GM21360 (cell line): ENCODE measurements around the gene ACOT7.
"Not testable (repeated sequence)": the region's sequence is repeated elsewhere in the genome, so short reads cannot be mapped to it uniquely, and the experiment has no call there.

Experiments used
- ATAC-seq: cut with Tn5 transposase; IDR thresholded peaks from one replicate; pipeline ENCODE4 v1.9.1; 2021; ENCODE audit warnings: mild to moderate bottlenecking, moderate library complexity; ENCODE audit not compliant: unreplicated experiment

Gene ACOT7

GRCh38 chr1:6317098-6317760 lies 76.3 kb downstream of the ACOT7 start:
- ATAC-seq = no peak

GRCh38 chr1:6316240-6317097 lies 77.1 kb downstream of the ACOT7 start:
- no peak for ATAC-seq

GRCh38 chr1:6314503-6314902 lies 79.1 kb downstream of the ACOT7 start:
- ATAC-seq = no peak

DNA sequence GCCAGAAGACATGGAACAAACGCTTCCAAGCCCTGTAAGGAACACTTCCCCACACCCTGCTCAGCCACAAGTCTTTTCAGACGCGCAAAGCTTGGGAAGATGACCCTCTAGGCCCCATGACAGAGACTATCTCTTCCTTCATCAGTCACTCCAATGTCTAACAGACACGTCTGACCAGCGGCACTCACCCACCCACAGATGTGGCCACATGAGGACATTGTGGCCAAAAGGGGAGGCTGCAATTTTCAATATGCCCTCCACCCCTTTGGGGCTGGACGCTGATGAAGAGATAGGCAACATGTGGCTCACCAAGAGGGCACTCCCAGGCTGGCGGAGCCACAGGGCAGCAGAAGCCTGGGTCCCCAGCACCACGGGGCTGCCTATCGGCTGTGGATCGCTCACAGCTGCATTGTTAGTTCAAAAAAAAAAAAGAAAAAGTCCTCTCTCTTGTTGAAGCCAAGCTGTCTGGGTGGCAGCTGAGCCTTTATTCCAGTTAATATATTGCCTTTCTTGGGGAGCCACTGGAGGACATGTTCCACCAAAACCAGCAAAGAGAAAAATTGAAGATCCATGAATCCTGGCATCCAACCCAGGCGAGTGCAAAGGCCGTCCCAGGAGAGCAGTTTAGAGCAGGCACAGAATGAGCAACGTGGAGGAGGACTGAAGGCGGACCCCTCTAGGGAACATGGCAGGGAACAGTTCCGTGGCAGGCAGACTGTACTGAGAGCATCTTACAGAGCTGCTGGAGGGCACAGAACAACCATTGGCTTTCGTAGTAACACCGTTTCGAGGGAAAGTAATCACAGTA lies 80.0 kb downstream of the ACOT7 start:
- ATAC-seq = no peak

- no peak for ATAC-seq
These were observed 83.3 kb downstream of the ACOT7 start for GRCh38 chr1:6310116-6310848.

DNA sequence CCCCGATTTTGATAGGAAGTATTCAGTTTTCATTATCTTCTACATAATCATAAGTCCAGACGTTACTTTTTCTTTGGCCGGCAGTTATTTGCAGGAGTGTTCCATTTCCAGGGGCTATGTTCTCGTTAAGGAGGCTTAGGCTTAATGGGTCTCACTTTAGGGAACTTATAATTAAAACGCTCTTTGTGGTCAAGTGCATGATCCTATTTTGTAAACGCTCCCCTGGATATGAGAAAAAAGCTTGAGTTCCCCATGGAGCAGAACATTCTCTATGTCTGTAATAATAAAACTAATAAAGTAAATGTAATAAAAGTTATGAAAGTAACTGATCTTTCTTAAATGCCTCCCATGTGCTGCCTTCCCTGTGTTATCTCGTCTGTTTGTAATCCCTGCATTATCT lies 84.0 kb downstream of the ACOT7 start:
- ATAC-seq = no peak

DNA sequence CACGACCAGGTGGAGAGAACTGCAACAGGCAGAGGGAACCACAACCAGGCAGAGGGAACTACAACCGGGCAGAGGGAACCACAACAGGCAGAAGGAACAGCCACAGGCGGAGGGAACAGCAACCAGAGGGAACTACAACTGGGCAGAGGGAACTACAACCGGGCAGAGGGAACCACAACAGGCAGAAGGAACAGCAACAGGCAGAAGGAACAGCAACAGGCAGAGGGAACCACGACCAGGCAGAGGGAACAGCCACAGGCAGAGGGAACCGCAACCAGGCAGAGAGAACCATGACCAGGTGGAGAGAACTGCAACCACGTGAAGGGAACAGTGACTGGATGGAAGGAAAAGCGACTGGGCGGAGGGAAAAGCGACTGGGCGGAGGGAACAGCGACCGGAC lies 85.1 kb downstream of the ACOT7 start:
- ATAC-seq = no peak

DNA sequence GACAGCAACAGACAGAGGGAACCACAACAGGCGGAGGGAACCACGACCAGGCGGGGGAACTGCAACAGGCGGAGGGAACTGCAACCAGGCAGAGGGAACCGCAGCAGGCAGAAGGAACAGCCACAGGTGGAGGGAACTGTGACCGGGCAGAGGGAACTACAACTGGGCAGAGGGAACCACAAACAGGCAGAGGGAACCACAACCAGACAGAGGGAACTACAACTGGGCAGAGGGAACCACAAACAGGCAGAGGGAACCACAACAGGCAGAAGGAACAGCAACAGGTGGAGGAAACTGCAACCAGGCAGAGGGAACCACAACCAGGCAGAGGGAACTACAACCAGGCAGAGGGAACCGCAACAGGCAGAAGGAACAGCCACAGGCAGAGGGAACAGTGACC lies 85.9 kb downstream of the ACOT7 start:
- not testable (repeated sequence) for ATAC-seq

DNA sequence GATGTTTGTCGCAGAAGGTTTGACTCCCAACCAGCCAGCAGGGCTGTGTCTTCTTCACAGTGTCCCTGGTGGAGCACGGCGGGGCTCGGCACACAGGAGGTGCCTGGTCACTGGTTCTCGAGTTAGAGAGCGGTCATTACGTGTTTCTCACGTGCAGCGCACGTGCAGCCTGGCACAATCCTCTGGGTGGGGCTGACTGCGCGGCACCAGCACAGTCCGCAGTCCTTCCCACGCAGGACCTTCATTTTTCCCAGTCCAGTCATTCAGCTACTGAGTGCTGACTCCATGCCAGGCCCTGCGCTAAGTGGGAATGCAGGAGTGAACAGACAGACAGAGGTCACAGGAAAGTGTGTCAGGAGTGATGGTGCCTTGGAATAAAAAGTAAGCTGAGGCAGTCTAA lies 86.5 kb downstream of the ACOT7 start:
- ATAC-seq = no peak

GRCh38 chr1:6303397-6304012 lies 90.1 kb downstream of the ACOT7 start:
- ATAC-seq = no peak

DNA sequence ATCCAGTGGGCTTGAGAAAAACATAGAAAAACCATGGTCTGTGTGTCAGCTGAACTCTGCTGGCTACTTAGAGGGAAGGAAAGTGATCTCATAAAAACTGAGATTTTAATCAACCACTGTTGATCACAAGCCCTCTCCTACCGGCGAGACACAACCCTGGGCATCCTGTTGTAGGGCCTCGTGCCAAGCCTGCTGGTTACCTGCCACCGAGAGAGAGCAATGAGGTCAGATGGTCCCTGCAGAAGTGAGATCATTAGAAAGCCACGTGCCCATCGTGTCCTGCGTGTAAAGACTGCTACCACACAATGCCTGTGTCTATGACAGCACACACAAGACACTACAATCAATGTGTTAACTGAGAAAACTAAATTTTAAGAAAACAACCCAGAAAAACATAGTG lies 91.0 kb downstream of the ACOT7 start:
- no peak for ATAC-seq

DNA sequence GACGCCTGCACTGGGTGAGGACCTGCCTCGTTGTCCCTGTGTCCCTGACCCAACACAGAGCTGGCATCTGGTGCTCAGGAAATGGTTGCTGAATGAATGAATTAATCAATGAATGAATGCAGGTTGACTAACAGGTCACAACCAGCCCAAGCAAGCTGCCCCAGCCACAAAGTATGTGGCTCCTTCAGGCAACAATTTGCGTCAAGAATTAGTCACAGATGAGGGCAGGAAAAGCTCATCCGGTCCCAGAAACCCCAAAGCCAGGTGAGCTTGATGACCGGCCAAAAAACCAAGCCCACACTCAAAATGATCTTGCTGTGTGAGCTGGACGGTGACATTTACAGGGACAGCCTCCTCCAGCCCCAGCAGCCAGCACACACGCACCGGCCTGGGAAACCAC lies 92.0 kb downstream of the ACOT7 start:
- ATAC-seq = no peak

GRCh38 chr1:6300342-6301048 lies 93.1 kb downstream of the ACOT7 start:
- no peak for ATAC-seq

DNA sequence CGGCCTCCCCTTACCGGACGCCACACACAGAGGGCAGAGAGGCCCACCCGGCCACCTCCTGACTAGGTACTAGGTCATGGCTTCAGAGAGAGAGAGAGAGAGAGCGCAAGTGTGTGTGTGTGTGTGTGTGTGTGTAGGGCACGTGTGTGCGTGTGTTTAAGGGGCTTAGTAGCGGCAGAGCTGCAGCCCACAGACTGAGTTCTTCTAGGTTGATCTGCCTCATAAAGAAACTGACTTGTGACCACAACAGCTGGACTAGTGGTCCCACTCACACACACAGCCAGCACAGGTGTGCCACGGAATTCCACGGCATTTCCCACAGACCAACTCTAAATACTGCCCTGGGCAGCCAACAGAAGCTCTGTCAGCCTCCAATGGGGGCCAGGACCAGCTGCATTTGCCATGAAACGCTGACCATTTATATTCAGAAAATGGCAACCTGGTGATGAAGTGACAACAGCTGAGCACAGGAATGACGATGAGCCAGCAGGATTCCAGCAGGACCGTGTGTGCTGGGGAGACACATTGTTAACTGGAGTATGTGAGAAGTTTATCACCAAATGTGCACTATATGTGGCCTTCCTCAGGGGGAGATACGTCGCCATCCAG lies 93.9 kb downstream of the ACOT7 start:
- ATAC-seq = no peak

DNA sequence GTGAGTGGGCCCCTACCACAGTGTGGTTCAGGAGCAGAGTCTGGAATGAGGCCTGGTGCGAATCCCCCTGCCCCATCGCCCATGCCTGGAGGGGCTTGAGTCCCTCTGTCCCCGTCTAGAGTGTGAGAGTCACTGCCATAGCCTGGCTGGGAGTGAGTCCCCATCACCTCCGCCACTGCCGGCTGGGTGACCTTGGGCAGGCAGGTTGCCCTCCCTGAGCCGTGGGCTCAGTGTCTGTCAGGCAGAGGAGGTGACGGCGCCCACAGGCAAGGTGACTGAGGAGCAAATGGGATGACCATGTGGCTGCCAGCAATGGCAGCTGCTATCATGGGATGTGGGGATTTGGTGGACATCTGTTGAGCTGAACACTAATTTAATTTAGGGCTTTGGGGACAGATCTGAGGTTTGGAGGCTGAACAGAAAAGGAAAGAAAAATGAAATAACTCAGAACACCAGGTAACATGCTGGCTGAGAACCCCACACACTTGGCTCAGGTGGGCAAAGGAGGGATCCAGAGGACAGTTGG lies 94.6 kb downstream of the ACOT7 start:
- ATAC-seq = no peak

GRCh38 chr1:6298530-6298929 lies 95.0 kb downstream of the ACOT7 start:
- ATAC-seq = no peak

- no peak for ATAC-seq
These were observed 97.7 kb downstream of the ACOT7 start for GRCh38 chr1:6295910-6296309.

DNA sequence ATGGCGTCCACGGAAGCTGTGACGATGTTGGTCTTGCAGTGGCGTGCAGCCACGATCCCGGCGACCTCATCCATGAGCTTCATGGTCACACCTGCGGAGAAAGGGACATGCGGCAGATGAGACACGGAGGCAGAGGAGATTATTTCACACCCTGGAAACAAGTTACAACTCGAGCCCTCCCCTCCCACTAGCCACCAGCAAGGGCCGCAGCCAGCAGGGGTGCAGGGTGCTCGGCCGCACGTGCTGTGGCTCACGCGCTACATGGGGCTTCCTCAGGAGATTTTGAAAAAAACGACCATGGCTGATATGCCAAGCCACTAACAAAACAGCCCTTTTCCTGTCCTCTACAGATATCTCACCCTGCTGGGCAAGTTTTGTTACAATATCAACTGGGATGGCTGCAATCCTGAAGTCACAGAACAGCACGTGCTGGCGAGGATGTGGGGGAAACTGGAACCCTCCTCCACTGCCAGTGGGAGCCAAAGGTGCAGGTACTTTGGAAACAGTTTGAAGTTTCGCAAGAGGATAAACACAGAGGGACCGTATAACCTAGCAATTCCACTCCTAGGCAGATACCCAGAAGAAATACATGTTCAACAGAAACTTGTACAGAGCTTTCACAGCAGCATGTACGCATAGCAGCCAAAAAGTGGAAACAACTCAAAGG lies 98.5 kb downstream of the ACOT7 start:
- ATAC-seq = no peak
